ENCODE results near the gene DNAJC17.

GRCh38 chr15:40815042-40815698 is 7.9 kb upstream of the DNAJC17 start:
- TF ChIP-seq CTCF (IDR thresholded peaks at IDR 0.05; ENCODE audit: low read depth, low read length) (no peak), MAX (IDR thresholded peaks at IDR 0.05; ENCODE audit: low read depth, low read length) (no peak), MYC (IDR thresholded peaks at IDR 0.05; ENCODE audit: low read depth, low read length) (no peak)

Data from NB4 (cell line).